NB4 (cell line): ENCODE measurements around the gene ASB6.

Experiments
- MYC ChIP-seq: IDR thresholded peaks from 2 replicates; pipeline ENCODE4 v1.6.1; 2011; ENCODE audit warnings: low read depth, low read length
- TF ChIP-seq, protein P1 (sequence below): IDR thresholded peaks from one replicate; pipeline ENCODE4 v1.5.1; 2012; ENCODE audit warnings: low read depth, low read length

DNA sequence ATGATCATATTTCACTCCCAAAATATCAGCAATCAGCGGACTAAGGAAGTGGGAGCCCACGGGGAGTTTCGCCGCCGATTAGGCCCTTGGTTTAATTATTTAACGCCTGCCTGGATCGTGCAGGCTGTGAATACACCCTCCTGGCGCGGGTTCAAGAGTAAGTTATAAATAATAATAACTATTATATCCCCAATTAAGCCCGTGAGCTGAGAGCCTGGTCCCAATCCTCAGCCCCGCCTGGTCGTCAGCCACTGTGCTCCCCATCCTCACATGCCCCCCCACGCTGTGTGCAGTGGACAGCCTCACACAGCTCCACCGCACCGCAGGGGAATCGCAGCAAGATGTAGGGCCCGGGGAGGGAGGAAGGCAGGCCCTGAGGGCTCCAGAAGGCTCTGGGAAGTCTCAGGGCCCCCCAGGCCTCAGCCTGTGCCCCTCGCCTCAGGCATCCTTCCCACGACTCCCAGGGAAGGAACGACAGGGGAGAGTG lies 12.6 kb upstream of the ASB6 start:
- TF ChIP-seq, protein P1, sequence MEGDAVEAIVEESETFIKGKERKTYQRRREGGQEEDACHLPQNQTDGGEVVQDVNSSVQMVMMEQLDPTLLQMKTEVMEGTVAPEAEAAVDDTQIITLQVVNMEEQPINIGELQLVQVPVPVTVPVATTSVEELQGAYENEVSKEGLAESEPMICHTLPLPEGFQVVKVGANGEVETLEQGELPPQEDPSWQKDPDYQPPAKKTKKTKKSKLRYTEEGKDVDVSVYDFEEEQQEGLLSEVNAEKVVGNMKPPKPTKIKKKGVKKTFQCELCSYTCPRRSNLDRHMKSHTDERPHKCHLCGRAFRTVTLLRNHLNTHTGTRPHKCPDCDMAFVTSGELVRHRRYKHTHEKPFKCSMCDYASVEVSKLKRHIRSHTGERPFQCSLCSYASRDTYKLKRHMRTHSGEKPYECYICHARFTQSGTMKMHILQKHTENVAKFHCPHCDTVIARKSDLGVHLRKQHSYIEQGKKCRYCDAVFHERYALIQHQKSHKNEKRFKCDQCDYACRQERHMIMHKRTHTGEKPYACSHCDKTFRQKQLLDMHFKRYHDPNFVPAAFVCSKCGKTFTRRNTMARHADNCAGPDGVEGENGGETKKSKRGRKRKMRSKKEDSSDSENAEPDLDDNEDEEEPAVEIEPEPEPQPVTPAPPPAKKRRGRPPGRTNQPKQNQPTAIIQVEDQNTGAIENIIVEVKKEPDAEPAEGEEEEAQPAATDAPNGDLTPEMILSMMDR = no peak
- no peak for TF ChIP-seq MYC
